Kidney (tissue), 14 donors: ENCODE measurements around the gene ZNF792. TPM values are rescaled to one million over a fixed set of nuclear protein-coding genes. Genes with fewer than 3 reads are reported as not detected.

ENCODE experiments used
- DNase-seq, 5 donors: peaks; one replicate each; pipeline ENCODE4 v3.0.0-alpha.2; 2013 to 2020
- FAIRE-seq: peaks from 2 replicates; lab custom pipeline; 2012; peaks lifted over from hg19 to GRCh38; lab: Jason Lieb, UNC
- H3K27ac ChIP-seq, 2 donors: one replicate each; pipeline ENCODE4 v1.7.0; 2013; ENCODE audit warnings: low read depth in 2 of 2, low read length in 2 of 2, inconsistent platforms in 1 of 2
- H3K27me3 ChIP-seq: one replicate; pipeline ENCODE4 v1.7.1; 2013; ENCODE audit warnings: low read length, inconsistent platforms; ENCODE audit not compliant: control insufficient read depth, insufficient read depth
- H3K36me3 ChIP-seq, 3 donors: one replicate each; pipeline versions ENCODE4 v1.7.0 to v1.7.1; 2013; ENCODE audit warnings: low read length in 3 of 3, control low read depth in 1 of 3, inconsistent platforms in 1 of 3; ENCODE audit not compliant: insufficient read depth in 3 of 3, control insufficient read depth in 2 of 3
- H3K4me1 ChIP-seq, 3 donors: one replicate each; pipeline versions ENCODE4 v1.7.0 to v1.7.1; 2013; ENCODE audit warnings: low read length in 3 of 3, inconsistent platforms in 1 of 3, low read depth in 1 of 3; ENCODE audit not compliant: control insufficient read depth in 2 of 3, insufficient read depth in 2 of 3
- H3K4me3 ChIP-seq, 3 donors: one replicate each; pipeline versions ENCODE4 v1.7.0 to v1.8.1; 2013; ENCODE audit warnings: low read length in 3 of 3, control low read depth in 1 of 3, inconsistent platforms in 1 of 3
- H3K9ac ChIP-seq, 3 donors: one replicate each; pipeline versions ENCODE4 v1.7.0 to v1.7.1; 2013; ENCODE audit warnings: low read length in 3 of 3, control low read depth in 1 of 3, inconsistent platforms in 1 of 3
- H3K9me3 ChIP-seq, 3 donors: one replicate each; pipeline versions ENCODE4 v1.7.0 to v1.7.1; 2013; ENCODE audit warnings: low read length in 3 of 3, control low read depth in 1 of 3, inconsistent platforms in 1 of 3; ENCODE audit not compliant: control insufficient read depth in 2 of 3, insufficient read depth in 1 of 3
- intact Hi-C: fragments of 100-400 bp; cut with DNase I; formaldehyde crosslinking; loops from one replicate; pipeline ENCODE4 v1.11.1; 2022
- polyA plus RNA-seq: library from polyadenylated mRNA; stranded (reverse); fragments of 350-450 nt; fragmentation: Illumina TruSeq; extraction: RNeasy Lipid Tissue Mini Kit (QIAGEN cat#74804); gene quantifications from one replicate; pipeline ENCODE4 v1.2.3, GENCODE V29; 2014; ENCODE audit warnings: low read depth, low replicate concordance; ENCODE audit not compliant: insufficient read depth
- total RNA-seq: library from RNA; stranded (reverse); fragmentation: NEBNext Ultra II Directional; extraction: Animal tissue kit (Norgen Biotek cat#: 25700); gene quantifications from one replicate; pipeline ENCODE4 v1.2.1, GENCODE V29; 2021
- TF ChIP-seq, protein P1 (sequence below): IDR thresholded peaks from 3 replicates; pipeline ENCODE4 v1.5.1; 2012; ENCODE audit warnings: mild to moderate bottlenecking, moderate library complexity, borderline replicate concordance; ENCODE audit not compliant: insufficient read depth; ENCODE audit errors: extremely low read depth
- donor health status: control.
- donor health status: control.
- donor health status: control.
- donor health status: control.
- donor health status: control.
- donor health status: DM: yes; HTN: yes; CAD: no.
- donor health status: Normal renal cell carcinoma (clear cell type).

Gene ZNF792
- total and polyA plus RNA-seq, 2 donors from 2014 or later, result 2.0 to 9.1 TPM

- DNase-seq (no peak), FAIRE-seq (no peak)
- no peak overlapping the region for H3K4me3 ChIP-seq
- H3K27ac ChIP-seq, result no peak overlapping the region
- peaks cover 24 to 43% (median 28%) of the 10 kb centered on the region in 3 donors for H3K36me3 ChIP-seq
- no peak overlapping the region for H3K9ac ChIP-seq
- TF ChIP-seq, protein P1, sequence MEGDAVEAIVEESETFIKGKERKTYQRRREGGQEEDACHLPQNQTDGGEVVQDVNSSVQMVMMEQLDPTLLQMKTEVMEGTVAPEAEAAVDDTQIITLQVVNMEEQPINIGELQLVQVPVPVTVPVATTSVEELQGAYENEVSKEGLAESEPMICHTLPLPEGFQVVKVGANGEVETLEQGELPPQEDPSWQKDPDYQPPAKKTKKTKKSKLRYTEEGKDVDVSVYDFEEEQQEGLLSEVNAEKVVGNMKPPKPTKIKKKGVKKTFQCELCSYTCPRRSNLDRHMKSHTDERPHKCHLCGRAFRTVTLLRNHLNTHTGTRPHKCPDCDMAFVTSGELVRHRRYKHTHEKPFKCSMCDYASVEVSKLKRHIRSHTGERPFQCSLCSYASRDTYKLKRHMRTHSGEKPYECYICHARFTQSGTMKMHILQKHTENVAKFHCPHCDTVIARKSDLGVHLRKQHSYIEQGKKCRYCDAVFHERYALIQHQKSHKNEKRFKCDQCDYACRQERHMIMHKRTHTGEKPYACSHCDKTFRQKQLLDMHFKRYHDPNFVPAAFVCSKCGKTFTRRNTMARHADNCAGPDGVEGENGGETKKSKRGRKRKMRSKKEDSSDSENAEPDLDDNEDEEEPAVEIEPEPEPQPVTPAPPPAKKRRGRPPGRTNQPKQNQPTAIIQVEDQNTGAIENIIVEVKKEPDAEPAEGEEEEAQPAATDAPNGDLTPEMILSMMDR, result no peak
- H3K4me1 ChIP-seq, result peaks cover 0 to 7% (median 0%) of the 10 kb centered on the region in 3 donors
- H3K27me3 ChIP-seq, result no peaks in the 10 kb centered on the region
- intact Hi-C loops, result no loop called here
- peaks cover 11 to 51% (median 34%) of the 10 kb centered on the region in 3 donors for H3K9me3 ChIP-seq
These were observed 3.8 kb downstream of the ZNF792 start for GRCh38 chr19:34960103-34960805.

- Histone ChIP-seq H3K4me3 (no peak overlapping the region), H3K9me3 (peaks cover 11 to 57% (median 34%) of the 10 kb centered on the region in 3 donors), H3K4me1 (peaks cover 0 to 7% (median 0%) of the 10 kb centered on the region in 3 donors), H3K27me3 (no peaks in the 10 kb centered on the region), H3K27ac (no peak overlapping the region), H3K9ac (no peak overlapping the region), H3K36me3 (peaks cover 24 to 43% (median 28%) of the 10 kb centered on the region in 3 donors)
- TF ChIP-seq, protein P1, result no peak
- FAIRE-seq, result no peak
- intact Hi-C loops, result no loop called here
- DNase-seq, result no peak
These were observed 5.0 kb downstream of the ZNF792 start for GRCh38 chr19:34959021-34959420.

- Histone ChIP-seq H3K27ac (no peak overlapping the region), H3K9me3 (peaks cover 11 to 64% (median 34%) of the 10 kb centered on the region in 3 donors), H3K9ac (no peak overlapping the region), H3K4me1 (peaks cover 0 to 5% (median 0%) of the 10 kb centered on the region in 3 donors), H3K36me3 (peaks cover 24 to 43% (median 28%) of the 10 kb centered on the region in 3 donors), H3K27me3 (no peaks in the 10 kb centered on the region), H3K4me3 (no peak overlapping the region)
- FAIRE-seq (no peak), DNase-seq (no peak)
- intact Hi-C loops, result no loop called here
- TF ChIP-seq, protein P1, result no peak
These were observed 5.9 kb downstream of the ZNF792 start for GRCh38 chr19:34957830-34958751.
